SU-DHL-6 (cell line): ENCODE results near the gene L1TD1.
"Not testable (repeated sequence)": the region's sequence is repeated elsewhere in the genome, so short reads cannot be mapped to it uniquely, and the experiment has no call there.

ENCODE experiments used
- CTCF ChIP-seq: fragments of 200-600 bp; sonication (generic); IDR thresholded peaks from one replicate; pipeline ENCODE4 v1.5.1; 2017; ENCODE audit warnings: antibody characterized with exemption, mild to moderate bottlenecking, low read length, moderate library complexity; ENCODE audit not compliant: insufficient read depth, poor library complexity, severe bottlenecking
- EZH2phosphoT487 ChIP-seq: fragments of 200-600 bp; sonication (generic), shearing (Covaris generic); conservative IDR thresholded peaks from 2 replicates; pipeline ENCODE4 v1.6.1; 2018; ENCODE audit warnings: mild to moderate bottlenecking, antibody characterized with exemption, low read length, moderate library complexity, mixed read lengths

- not testable (repeated sequence) for TF ChIP-seq CTCF, EZH2phosphoT487
Measured at GRCh38 chr1:62170380-62170779, 24.3 kb upstream of the L1TD1 start.
